Activated T-helper 1 cell treated with anti-CD3 and anti-CD28 coated beads, Interleukin-12 subunit alpha, Interleukin-12 subunit beta, Interleukin-2, Interleukin-4 antibody, amounts not matched to agents 30 ng/mL and 10 ng/mL and 1 ng/mL, durations not matched to agents 14 hours and 24 hours and 36 hours (primary cell): ENCODE measurements around the gene GSTP1. TPM values are rescaled to one million over a fixed set of nuclear protein-coding genes. Genes with fewer than 3 reads are reported as not detected.
"Not testable (repeated sequence)": the region's sequence is repeated elsewhere in the genome, so short reads cannot be mapped to it uniquely, and the experiment has no call there.

Experiments
- DNase-seq: peaks from one replicate; pipeline ENCODE4 v3.0.0; 2021; ENCODE audit warnings: low spot score
- H3K27ac Mint-ChIP-seq: one replicate; pipeline ENCODE4 v1.8.0; 2021; ENCODE audit warnings: mild to moderate bottlenecking, mixed read lengths
- H3K27me3 Mint-ChIP-seq: one replicate; pipeline ENCODE4 v1.8.0; 2022; ENCODE audit warnings: mild to moderate bottlenecking, moderate library complexity, mixed read lengths; ENCODE audit not compliant: insufficient read depth
- H3K36me3 Mint-ChIP-seq: one replicate; pipeline ENCODE4 v1.8.0; 2021; ENCODE audit warnings: low read depth, mixed read lengths
- H3K4me1 Mint-ChIP-seq: one replicate; pipeline ENCODE4 v1.8.0; 2021; ENCODE audit warnings: low read depth, mixed read lengths
- H3K4me3 Mint-ChIP-seq: one replicate; pipeline ENCODE4 v1.8.0; 2021; ENCODE audit warnings: mild to moderate bottlenecking, moderate library complexity, mixed read lengths
- H3K9me3 Mint-ChIP-seq: one replicate; pipeline ENCODE4 v1.8.0; 2021; ENCODE audit warnings: mixed read lengths
- intact Hi-C: fragments of 100-400 bp; cut with micrococcal nuclease; formaldehyde crosslinking; loops from one replicate; pipeline ENCODE4 v1.15.1; 2024
- total RNA-seq: library from RNA; stranded (reverse); gene quantifications from 2 replicates; pipeline ENCODE4 v1.2.3, GENCODE V29; 2022

GSTP1 gene
- total RNA-seq, 1 donor from 2014 or later = 278 TPM

- DNase-seq, H3K4me1 Mint-ChIP-seq, H3K27ac Mint-ChIP-seq, H3K9me3 Mint-ChIP-seq, H3K4me3 Mint-ChIP-seq, H3K36me3 Mint-ChIP-seq, intact Hi-C loops: not testable (repeated sequence)
- H3K27me3 Mint-ChIP-seq = peaks cover 14% of the 10 kb centered on the region
These were observed 35.5 kb upstream of the GSTP1 start for GRCh38 chr11:67548112-67548511.

GRCh38 chr11:67548555-67549110 lies 35.0 kb upstream of the GSTP1 start:
- intact Hi-C loops = no loop called here
- H3K27ac Mint-ChIP-seq = no peak overlapping the region
- peaks cover 5% of the 10 kb centered on the region for H3K9me3 Mint-ChIP-seq
- no peaks in the 10 kb centered on the region for H3K36me3 Mint-ChIP-seq
- H3K27me3 Mint-ChIP-seq = peaks cover 14% of the 10 kb centered on the region
- no peaks in the 10 kb centered on the region for H3K4me1 Mint-ChIP-seq
- no peak for DNase-seq
- H3K4me3 Mint-ChIP-seq = no peak overlapping the region

DNA sequence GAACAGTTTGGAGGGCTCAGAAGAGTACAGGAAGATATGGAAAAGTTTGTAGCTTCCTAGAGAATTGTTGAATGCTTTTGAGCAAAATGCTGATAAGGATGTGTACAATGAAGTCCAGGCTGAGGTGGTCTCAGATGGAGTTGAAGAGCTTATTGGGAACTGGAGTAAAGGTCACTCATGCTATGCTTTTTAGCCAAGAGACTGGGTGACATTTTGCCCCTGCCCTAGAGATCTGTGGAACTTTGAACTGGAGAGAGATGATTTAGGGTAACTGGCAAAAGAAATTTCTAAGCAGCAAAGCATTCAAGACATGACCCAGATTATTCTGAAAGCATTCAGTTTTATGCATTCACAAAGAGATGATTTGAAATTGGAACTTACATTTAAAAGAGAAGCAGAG lies 32.5 kb upstream of the GSTP1 start:
- DNase-seq = no peak
- Mint-ChIP-seq H3K27ac (no peak overlapping the region), H3K27me3 (peaks cover 14% of the 10 kb centered on the region), H3K36me3 (no peaks in the 10 kb centered on the region), H3K4me3 (no peak overlapping the region), H3K9me3 (peaks cover 5% of the 10 kb centered on the region), H3K4me1 (no peaks in the 10 kb centered on the region)
- intact Hi-C loops = no loop called here

DNA sequence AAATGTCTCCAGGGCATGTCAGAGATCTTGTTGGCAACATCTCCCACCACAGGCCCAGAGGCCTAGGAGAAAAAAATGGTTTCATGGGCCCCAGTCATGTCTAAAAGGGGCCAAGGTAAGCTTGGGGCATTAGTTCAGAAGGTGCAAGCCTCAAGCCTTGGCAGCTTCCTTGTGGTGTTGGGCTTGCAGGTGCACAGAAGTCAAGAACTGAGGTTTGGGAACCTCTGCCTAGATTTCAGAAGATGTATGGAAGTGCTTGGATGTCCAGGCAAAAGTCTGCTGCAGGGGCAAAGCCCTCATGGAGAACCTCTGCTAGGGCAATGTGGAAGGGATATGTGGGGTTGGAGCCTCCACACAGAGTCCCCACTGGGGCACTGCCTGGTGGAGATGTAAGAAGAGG lies 31.9 kb upstream of the GSTP1 start:
- H3K36me3 Mint-ChIP-seq, DNase-seq, intact Hi-C loops, H3K4me1 Mint-ChIP-seq, H3K27ac Mint-ChIP-seq, H3K4me3 Mint-ChIP-seq, H3K9me3 Mint-ChIP-seq: not testable (repeated sequence)
- peaks cover 13% of the 10 kb centered on the region for H3K27me3 Mint-ChIP-seq

DNA sequence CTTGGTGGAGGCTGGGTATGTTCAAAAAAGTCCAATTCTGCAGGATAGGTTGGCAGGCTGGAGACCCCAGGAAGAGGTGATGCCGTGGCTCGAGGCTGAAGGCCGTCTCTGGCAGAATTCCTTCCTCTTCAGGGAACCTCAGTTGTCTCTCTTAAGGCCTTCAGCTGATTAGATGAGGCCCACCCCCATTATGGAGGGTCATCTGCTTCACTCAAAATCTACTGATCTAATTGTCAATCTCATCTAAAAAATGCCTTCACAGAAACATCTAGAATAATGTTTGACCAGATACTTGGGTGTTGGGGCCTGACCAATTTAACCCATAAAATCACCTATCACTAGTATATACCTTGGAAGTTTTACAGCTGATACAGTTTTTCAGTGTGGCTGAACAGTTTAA lies 27.4 kb upstream of the GSTP1 start:
- Mint-ChIP-seq H3K27ac (no peak overlapping the region), H3K4me3 (no peak overlapping the region), H3K4me1 (no peaks in the 10 kb centered on the region), H3K36me3 (no peaks in the 10 kb centered on the region), H3K9me3 (no peaks in the 10 kb centered on the region), H3K27me3 (peaks cover 6% of the 10 kb centered on the region)
- intact Hi-C loops = no loop called here
- DNase-seq = no peak

DNA sequence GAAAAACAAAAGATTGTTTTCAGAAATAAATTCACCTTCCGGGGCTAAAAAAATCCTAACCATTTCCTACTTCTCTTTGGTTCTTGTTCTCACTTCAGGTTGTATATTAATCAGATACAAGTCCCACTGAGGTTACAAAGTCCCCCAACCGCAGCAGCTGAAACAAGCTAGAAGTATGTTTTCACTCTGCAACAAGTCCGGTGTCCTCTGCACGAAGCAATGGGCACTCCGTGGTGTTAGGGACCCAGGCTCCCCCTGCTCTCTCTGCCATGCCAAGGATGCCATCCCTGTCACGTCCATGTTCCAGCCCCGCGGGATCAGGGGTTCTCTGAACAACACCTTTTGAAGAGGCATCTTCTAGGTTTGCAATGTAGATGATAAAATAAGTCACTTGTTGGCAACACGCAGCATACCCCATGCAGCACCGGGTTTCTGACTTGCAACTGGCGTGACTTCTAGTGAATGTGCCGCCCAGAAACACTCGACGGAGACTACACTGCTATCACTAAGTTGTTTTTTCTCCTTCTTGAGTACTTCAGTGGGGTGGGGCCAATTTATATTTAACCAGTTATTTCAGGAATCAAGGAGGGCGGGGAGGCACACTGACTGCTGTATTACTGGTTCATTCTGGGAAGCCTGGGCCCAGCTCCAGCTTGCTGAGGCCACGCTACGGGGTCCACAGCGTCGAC lies 25.4 kb upstream of the GSTP1 start:
- no peak for DNase-seq
- Mint-ChIP-seq H3K4me1 (peaks cover 9% of the 10 kb centered on the region), H3K27ac (no peak overlapping the region), H3K36me3 (no peaks in the 10 kb centered on the region), H3K27me3 (peaks cover 6% of the 10 kb centered on the region), H3K9me3 (no peaks in the 10 kb centered on the region), H3K4me3 (no peak overlapping the region)
- intact Hi-C loops = no loop called here

GRCh38 chr11:67561971-67562619 lies 21.5 kb upstream of the GSTP1 start:
- Mint-ChIP-seq H3K9me3 (no peaks in the 10 kb centered on the region), H3K36me3 (no peaks in the 10 kb centered on the region), H3K4me1 (peaks cover 9% of the 10 kb centered on the region), H3K27ac (no peak overlapping the region), H3K4me3 (no peak overlapping the region), H3K27me3 (peaks cover 14% of the 10 kb centered on the region)
- DNase-seq = no peak
- intact Hi-C loops = no loop called here

DNA sequence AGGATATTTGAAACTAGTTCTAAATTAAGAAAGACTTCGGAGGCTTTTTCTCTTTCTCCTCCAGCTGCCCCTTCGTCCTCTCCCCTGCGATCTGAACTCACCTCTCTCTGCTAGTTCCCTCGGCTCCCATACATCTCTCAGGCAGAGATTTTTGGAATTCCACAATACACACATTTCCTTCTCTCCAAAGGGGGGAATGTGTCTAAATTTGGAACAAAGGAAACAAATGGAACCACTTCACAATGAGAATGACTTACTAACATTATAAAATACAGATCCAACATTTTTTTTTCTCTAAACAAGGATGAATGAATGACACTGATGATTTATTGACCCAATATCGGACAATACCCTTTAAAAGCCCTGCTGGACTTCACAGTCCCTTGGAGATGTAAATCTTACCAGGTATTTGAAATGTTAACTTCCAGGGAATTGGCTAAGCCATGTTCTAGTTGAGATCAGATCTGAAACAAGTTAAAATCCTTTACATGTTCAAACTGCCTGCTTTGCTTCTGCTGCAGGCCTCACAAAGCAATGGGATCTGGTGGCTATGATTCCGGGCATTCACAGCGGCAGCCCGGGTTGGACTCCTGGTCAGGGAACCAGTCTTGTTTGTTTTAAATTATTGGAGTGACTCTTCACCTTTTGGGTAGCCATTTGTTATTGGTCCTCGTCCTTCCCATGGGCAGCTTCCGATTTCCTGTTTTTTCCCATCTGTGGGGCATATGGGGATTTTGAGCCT lies 20.5 kb upstream of the GSTP1 start:
- H3K4me3 Mint-ChIP-seq = no peak overlapping the region
- H3K9me3 Mint-ChIP-seq = no peaks in the 10 kb centered on the region
- intact Hi-C loops = no loop called here
- peaks cover 18% of the 10 kb centered on the region for H3K27me3 Mint-ChIP-seq
- H3K27ac Mint-ChIP-seq = no peak overlapping the region
- no peaks in the 10 kb centered on the region for H3K36me3 Mint-ChIP-seq
- H3K4me1 Mint-ChIP-seq = peaks cover 9% of the 10 kb centered on the region
- DNase-seq = no peak

DNA sequence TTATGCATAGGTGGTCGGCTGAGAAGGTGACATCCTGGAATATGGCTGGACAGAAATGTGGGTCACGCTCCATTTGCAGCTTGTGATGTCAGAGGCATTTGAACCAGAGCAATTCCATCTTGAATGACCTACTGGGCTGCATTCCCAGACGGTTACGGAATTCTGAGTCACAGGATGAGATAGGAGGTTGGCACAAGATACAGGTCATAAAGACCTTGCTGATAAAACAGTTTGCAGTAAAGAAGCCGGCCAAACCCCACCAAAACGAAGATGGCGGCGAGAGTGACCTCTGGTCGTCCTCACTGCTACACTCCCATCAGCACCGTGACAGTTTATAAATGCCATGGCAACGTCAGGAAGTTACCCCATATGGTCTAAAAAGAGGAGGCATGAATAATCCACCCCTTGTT lies 19.9 kb upstream of the GSTP1 start:
- H3K27ac Mint-ChIP-seq, H3K4me3 Mint-ChIP-seq, H3K4me1 Mint-ChIP-seq, H3K36me3 Mint-ChIP-seq, H3K9me3 Mint-ChIP-seq, DNase-seq, intact Hi-C loops: not testable (repeated sequence)
- peaks cover 18% of the 10 kb centered on the region for H3K27me3 Mint-ChIP-seq

DNA sequence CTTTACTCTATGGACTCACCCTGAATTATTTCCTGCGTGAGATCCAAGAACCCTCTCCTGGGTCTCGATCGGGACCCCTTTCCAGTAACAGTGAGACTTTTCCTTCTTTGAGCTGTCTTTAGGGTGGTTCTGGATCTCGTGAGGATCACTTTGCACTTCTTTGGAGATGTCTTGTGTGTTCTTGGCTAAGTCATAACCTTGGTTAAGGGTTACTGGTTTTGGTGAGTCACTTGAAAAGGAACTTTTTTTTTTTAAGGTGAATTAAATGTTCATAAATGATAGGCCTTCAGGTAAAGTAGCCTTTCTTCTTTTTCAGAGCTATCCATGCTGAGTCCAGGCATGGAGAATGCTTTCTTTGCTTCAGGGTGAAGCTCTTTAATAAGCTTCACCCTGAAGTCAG lies 19.4 kb upstream of the GSTP1 start:
- peaks cover 18% of the 10 kb centered on the region for H3K27me3 Mint-ChIP-seq
- no peak overlapping the region for H3K4me3 Mint-ChIP-seq
- no peaks in the 10 kb centered on the region for H3K9me3 Mint-ChIP-seq
- H3K27ac Mint-ChIP-seq = no peak overlapping the region
- intact Hi-C loops = no loop called here
- DNase-seq = no peak
- H3K36me3 Mint-ChIP-seq = no peaks in the 10 kb centered on the region
- H3K4me1 Mint-ChIP-seq = peaks cover 9% of the 10 kb centered on the region

GRCh38 chr11:67571443-67571842 lies 12.2 kb upstream of the GSTP1 start:
- Mint-ChIP-seq H3K27ac (no peak overlapping the region), H3K4me3 (no peak overlapping the region), H3K36me3 (no peaks in the 10 kb centered on the region), H3K9me3 (no peaks in the 10 kb centered on the region), H3K4me1 (no peaks in the 10 kb centered on the region), H3K27me3 (peaks cover 18% of the 10 kb centered on the region)
- no peak for DNase-seq
- intact Hi-C loops = no loop called here

DNA sequence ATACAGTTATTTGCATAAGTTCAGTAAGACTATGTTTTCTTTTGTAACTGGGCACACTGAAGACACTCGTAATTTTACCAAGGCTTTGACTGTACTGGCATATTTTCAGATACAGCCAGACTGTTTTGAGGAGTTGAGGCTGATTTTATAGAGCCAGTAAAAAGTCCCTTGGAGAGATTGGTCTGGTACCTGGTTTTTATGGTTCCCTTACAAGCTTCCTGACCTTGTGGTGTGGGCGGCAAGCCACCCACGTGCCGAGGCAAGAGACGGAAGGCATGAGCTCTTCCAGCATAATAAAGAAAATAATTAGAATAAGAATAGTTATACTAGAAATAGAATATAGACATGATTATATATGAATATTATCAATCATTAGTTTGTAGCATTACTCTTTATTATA lies 11.3 kb upstream of the GSTP1 start:
- no peaks in the 10 kb centered on the region for H3K4me1 Mint-ChIP-seq
- no peak for DNase-seq
- no peak overlapping the region for H3K27ac Mint-ChIP-seq
- no peaks in the 10 kb centered on the region for H3K9me3 Mint-ChIP-seq
- no peak overlapping the region for H3K4me3 Mint-ChIP-seq
- no peaks in the 10 kb centered on the region for H3K36me3 Mint-ChIP-seq
- H3K27me3 Mint-ChIP-seq = peaks cover 19% of the 10 kb centered on the region
- intact Hi-C loops = loop anchor here (1.0 to 2.0 kb wide), 4 partner anchors 34 to 87 kb away; partner anchors contain the start of gene NDUFV1
